Body of pancreas (tissue), 4 donors: ENCODE measurements around the gene GPR146. TPM values are rescaled to one million over a fixed set of nuclear protein-coding genes. Genes with fewer than 3 reads are reported as not detected.
"Not testable (repeated sequence)": the region's sequence is repeated elsewhere in the genome, so short reads cannot be mapped to it uniquely, and the experiment has no call there.

ENCODE experiments used
- ATAC-seq: fragments of 150-250 bp; one replicate; pipeline ENCODE4 v1.9.1; 2016
- DNase-seq, 4 donors: peaks; one replicate each; pipeline ENCODE4 v3.0.0-alpha.2; 2019
- H3K27ac ChIP-seq, 4 donors: fragments of 200-600 bp; sonication (generic); 1 replicate in 3 of 4; 2 replicates in 1 of 4; pipeline versions ENCODE4 v1.5.1 to v1.6.1; 2016 to 2019; ENCODE audit warnings: mild to moderate bottlenecking in 1 of 4, mixed read lengths in 1 of 4, moderate library complexity in 1 of 4
- H3K27me3 ChIP-seq, 2 donors: fragments of 200-600 bp; sonication (generic); one replicate each; pipeline ENCODE4 v1.6.0; 2016; ENCODE audit warnings: mild to moderate bottlenecking in 1 of 2
- H3K36me3 ChIP-seq, 2 donors: fragments of 200-600 bp; sonication (generic); replicated peaks in 1 of 2; 2 replicates each; pipeline ENCODE4 v1.5.1; 2016; ENCODE audit warnings: low read depth in 2 of 2; ENCODE audit not compliant: insufficient read depth in 1 of 2
- H3K4me1 ChIP-seq: fragments of 200-600 bp; sonication (generic); one replicate; pipeline ENCODE4 v1.6.0; 2016
- H3K4me3 ChIP-seq, 2 donors: fragments of 200-600 bp; sonication (generic); 1 replicate in 1 of 2; 2 replicates in 1 of 2; pipeline ENCODE4 v1.5.1; 2016 to 2019
- H3K9me3 ChIP-seq, 3 donors: fragments of 200-600 bp; sonication (generic); 1 replicate in 2 of 3; 2 replicates in 1 of 3; pipeline ENCODE4 v1.5.1; 2016
- POLR2A ChIP-seq, 3 donors: fragments of 450-650 bp; IDR thresholded peaks; one replicate each; pipeline ENCODE4 v1.6.1; 2016; ENCODE audit warnings: antibody characterized with exemption in 3 of 3, mild to moderate bottlenecking in 2 of 3
- WGBS, 2 donors: methylation state at CpG; one replicate each; pipeline ENCODE4 v1.1.5; 2017; 5-methylcytosine and 5-hydroxymethylcytosine counted together
- intact Hi-C: fragments of 100-400 bp; cut with DNase I; formaldehyde crosslinking; loops from one replicate; pipeline ENCODE4 v1.15.1; 2023
- total RNA-seq, 2 donors: library from RNA; depleted of rRNA; stranded (reverse); fragments of >200 nt; gene quantifications; one replicate each; pipeline ENCODE4 v1.1.0, GENCODE V29; 2016
- TF ChIP-seq, protein P1 (sequence below), 7 experiments: fragments of 450-650 bp in 4 of 7; fragments of 200-600 bp in 3 of 7; sonication (generic) in 3 of 7; IDR thresholded peaks; one replicate each; pipeline ENCODE4 v1.5.1; 2016 to 2019; ENCODE audit warnings: antibody characterized with exemption in 7 of 7

GPR146 gene
- total RNA-seq, 2 donors from 2014 or later: 8.8 to 11.2 TPM

DNA sequence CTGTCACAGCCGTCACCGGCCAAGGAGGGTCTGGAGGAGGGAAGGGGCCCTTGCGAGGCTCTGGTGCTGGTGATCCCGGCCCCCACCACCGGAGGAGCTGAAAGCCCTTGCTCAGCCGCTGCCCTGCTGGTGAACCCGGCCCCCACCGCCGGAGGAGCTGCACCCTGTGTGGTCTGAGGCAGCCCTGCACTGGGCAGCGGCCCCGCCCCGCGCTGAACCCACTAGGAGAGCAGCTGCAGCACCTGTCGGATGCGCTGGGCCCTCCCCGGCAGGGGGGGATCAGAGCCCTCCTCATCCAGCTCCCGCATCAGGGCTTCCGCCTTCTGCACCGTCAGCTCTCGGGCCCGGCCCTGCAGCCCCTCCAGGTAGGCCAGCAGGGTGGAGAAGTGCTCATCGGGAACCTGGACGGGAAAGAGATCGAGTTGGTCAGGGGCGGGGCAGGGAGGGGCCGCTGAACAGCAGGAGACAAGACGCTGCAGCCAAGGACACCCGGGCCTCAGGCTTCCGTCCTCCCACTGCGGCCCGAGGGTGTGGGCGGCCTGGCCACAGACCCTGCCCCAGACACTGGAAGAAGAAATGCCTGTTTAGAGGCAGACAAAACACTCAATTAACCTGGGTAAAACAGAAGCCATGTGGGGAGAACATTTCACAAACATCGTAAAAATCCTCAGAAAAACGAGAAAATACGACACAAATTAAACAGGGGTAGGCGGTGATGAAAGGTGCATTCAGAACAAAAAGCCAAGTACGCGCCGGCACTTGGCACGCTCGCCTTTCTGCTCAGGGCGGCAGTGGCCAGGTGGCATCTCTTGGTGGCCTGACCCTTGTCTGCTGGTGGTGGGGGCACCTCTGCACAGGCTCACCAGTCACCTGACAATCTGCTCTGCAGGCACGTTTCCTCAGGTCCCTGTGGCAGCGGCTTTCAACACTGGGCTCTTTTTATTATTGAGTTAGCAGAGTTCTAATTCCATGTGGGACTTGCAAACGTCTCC lies 46.6 kb upstream of the GPR146 start:
- H3K27me3 ChIP-seq: no peaks in the 10 kb centered on the region
- no peak overlapping the region for H3K27ac ChIP-seq
- no peak overlapping the region for H3K4me3 ChIP-seq
- 86 to 89% methylated on average over 19 to 45 of the region's 45 CpGs for WGBS, 2 donors
- DNase-seq: no peak
- TF ChIP-seq, protein P1, sequence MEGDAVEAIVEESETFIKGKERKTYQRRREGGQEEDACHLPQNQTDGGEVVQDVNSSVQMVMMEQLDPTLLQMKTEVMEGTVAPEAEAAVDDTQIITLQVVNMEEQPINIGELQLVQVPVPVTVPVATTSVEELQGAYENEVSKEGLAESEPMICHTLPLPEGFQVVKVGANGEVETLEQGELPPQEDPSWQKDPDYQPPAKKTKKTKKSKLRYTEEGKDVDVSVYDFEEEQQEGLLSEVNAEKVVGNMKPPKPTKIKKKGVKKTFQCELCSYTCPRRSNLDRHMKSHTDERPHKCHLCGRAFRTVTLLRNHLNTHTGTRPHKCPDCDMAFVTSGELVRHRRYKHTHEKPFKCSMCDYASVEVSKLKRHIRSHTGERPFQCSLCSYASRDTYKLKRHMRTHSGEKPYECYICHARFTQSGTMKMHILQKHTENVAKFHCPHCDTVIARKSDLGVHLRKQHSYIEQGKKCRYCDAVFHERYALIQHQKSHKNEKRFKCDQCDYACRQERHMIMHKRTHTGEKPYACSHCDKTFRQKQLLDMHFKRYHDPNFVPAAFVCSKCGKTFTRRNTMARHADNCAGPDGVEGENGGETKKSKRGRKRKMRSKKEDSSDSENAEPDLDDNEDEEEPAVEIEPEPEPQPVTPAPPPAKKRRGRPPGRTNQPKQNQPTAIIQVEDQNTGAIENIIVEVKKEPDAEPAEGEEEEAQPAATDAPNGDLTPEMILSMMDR (IDR thresholded peaks at IDR 0.05): no peak
- TF ChIP-seq POLR2A (IDR thresholded peaks at IDR 0.05): no peak
- H3K9me3 ChIP-seq: no peaks in the 10 kb centered on the region
- intact Hi-C loops: loop anchor here (10.0 kb wide), 1 partner anchor 177 kb away; no protein-coding TSS in a partner anchor
- no peak for ATAC-seq
- peaks cover 9% of the 10 kb centered on the region for H3K4me1 ChIP-seq
- H3K36me3 ChIP-seq: peaks cover 0 to 4% of the 10 kb centered on the region in 2 donors

DNA sequence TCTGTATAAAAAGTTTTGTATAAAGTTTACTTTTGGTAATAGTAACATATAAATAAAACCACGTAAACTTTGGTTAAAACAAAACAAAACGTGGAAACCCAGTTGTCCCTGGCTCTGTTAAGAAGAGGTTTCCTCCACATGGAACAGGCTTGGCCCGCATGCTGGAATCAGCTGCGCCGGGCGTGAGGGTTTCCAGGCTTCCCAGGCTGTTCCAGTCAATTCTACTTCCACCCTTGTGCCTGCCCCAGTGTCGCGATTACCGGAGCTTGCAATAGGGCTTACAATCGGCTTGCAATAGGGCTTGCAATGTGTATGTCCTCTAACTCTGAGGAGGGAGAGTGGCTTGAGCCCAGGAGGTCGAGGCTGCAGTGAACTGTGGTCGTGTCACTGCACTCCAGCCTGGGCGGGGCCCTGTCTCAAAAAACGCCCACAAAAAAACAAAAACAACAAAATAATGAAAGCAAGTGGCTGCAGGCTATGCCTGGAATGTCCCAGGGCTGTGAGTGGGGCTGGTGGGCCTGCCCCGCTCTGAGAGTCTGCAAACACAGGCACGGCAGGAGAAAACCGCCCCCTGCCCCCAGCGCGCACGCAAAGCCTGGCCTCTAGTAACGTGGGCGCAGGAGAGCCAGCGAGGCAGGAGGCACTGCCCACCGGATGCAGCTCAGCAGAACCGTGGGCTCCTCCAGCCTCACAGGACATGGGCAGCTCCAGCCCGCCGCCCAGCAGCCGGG lies 45.0 kb upstream of the GPR146 start:
- H3K4me3 ChIP-seq: no peak overlapping the region
- H3K9me3 ChIP-seq: no peaks in the 10 kb centered on the region
- peaks cover 0 to 4% of the 10 kb centered on the region in 2 donors for H3K36me3 ChIP-seq
- no peaks in the 10 kb centered on the region for H3K4me1 ChIP-seq
- intact Hi-C loops: loop anchor here (10.0 kb wide), 1 partner anchor 175 kb away; no protein-coding TSS in a partner anchor
- WGBS, 2 donors: 87% methylated on average over 23 to 28 of the region's 28 CpGs
- no peak overlapping the region for H3K27ac ChIP-seq
- TF ChIP-seq, protein P1 (IDR thresholded peaks at IDR 0.05): no peak
- TF ChIP-seq POLR2A (IDR thresholded peaks at IDR 0.05): no peak
- no peak for DNase-seq
- no peak for ATAC-seq
- H3K27me3 ChIP-seq: no peaks in the 10 kb centered on the region

DNA sequence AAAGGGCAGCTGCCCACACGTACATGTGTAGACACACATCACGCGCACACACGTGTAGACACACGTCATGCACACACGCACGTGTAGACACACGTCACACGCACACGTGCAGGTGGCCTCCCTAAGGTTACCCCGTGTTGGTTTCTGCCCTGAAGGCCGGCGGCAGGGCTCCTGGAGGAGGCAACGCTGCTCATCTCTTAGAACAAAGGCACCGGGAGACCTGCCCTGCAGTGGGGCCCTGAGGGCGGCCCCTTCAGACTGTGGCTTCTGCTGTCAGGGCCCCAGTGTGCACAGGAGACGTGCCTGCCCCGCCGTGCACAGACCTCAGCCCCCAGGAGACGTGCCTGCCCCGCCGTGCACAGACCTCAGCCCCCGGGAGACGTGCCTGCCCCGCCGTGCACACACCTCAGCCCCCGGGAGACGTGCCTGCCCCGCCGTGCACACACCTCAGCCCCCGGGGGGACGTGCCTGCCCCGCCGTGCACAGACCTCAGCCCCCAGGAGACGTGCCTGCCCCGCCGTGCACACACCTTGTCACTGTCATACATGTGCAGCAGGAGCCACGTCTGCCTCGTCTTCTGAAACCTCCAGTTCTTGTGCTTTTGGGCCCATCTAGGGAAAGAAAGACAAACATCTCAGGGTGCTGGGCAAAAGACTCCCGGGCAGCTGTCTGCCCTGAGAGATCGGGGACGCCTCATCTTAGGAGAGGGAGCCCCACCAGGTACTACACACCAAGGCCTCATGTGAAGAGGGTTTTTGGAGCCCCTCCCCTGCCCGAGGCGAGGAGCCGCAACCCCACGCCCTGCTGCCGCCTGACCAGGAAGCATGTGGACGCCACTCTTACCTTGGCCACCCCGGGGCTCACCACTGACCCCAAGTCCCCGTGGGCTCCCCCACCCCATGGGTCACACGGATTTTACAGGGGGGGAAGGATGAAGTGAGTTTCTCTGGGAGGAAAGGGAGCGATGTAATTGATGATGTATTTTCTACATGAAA lies 44.1 kb upstream of the GPR146 start:
- H3K27me3 ChIP-seq: no peaks in the 10 kb centered on the region
- WGBS, 2 donors: 85 to 89% methylated on average over 24 to 47 of the region's 52 CpGs
- H3K9me3 ChIP-seq: no peaks in the 10 kb centered on the region
- DNase-seq: no peak
- H3K36me3 ChIP-seq: peaks cover 0 to 4% of the 10 kb centered on the region in 2 donors
- ATAC-seq: no peak
- no peaks in the 10 kb centered on the region for H3K4me1 ChIP-seq
- TF ChIP-seq, protein P1 (IDR thresholded peaks at IDR 0.05): no peak
- TF ChIP-seq POLR2A (IDR thresholded peaks at IDR 0.05): no peak
- intact Hi-C loops: loop anchor here (10.0 kb wide), 1 partner anchor 175 kb away; no protein-coding TSS in a partner anchor
- no peak overlapping the region for H3K4me3 ChIP-seq
- H3K27ac ChIP-seq: no peak overlapping the region

DNA sequence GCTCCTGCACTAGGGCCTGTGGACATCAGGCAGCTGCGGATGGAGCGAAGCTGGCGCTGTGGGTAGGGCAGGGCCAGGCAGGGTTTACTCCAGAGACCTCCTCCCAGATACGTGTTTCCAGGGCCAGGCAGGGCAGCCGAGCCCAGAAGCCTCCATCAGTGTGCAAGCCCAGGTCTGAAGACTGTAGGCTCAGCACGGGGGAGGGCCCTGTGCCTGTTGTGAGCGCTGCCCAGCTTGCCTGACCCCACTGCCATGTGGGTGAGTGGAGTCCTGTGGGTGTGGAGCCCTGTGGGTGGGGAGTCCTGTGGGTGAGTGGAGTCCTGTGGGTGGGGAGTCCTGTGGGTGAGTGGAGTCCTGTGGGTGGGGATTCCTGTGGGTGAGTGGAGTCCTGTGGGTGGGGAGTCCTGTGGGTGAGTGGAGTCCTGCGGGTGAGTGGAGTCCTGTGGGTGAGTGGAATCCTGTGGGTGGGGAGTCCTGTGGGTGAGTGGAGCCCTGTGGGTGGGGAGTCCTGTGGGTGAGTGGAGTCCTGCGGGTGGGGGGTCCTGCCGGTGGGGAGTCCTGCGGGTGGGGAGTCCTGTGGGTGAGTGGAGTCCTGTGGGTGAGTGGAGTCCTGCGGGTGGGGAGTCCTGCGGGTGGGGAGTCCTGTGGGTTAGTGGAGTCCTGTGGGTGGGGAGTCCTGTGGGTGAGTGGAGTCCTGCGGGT lies 43.1 kb upstream of the GPR146 start:
- not testable (repeated sequence) for H3K4me1 ChIP-seq, DNase-seq

DNA sequence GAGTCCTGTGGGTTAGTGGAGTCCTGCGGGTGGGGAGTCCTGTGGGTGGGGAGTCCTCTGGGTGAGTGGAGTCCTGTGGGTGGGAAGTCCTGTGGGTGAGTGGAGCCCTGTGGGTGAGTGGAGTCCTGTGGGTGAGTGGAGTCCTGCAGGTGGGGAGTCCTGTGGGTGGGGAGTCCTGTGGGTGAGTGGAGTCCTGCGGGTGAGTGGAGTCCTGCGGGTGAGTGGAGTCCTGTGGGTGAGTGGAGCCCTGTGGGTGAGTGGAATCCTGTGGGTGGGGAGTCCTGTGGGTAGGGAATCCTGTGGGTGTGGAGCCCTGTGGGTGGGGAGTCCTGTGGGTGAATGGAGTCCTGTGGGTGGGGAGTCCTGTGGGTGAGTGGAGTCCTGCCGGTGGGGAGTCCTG lies 42.3 kb upstream of the GPR146 start:
- intact Hi-C loops, DNase-seq, H3K36me3 ChIP-seq, H3K4me3 ChIP-seq, H3K27me3 ChIP-seq, H3K9me3 ChIP-seq, H3K27ac ChIP-seq, H3K4me1 ChIP-seq, ATAC-seq: not testable (repeated sequence)
- WGBS, 2 donors: 88 to 100% methylated on average over 4 of the region's 4 CpGs

More for the DNA sequence above, 43.1 kb upstream of the GPR146 start:
- H3K36me3 ChIP-seq, ATAC-seq, H3K27ac ChIP-seq, H3K9me3 ChIP-seq, H3K27me3 ChIP-seq, intact Hi-C loops, H3K4me3 ChIP-seq: not testable (repeated sequence)
- WGBS, 2 donors: 71 to 92% methylated on average over 4 to 9 of the region's 14 CpGs

DNA sequence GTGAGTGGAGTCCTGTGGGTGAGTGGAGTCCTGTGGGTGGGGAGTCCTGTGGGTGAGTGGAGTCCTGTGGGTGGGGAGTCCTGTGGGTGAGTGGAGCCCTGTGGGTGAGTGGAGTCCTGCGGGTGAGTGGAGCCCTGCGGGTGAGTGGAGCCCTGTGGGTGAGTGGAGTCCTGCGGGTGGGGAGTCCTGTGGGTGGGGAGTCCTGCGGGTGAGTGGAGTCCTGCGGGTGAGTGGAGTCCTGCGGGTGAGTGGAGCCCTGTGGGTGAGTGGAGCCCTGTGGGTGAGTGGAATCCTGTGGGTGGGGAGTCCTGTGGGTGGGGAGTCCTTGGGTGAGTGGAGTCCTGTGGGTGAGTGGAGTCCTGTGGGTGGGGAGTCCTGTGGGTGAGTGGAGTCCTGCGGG lies 41.9 kb upstream of the GPR146 start:
- DNase-seq, ATAC-seq, intact Hi-C loops, H3K4me1 ChIP-seq, H3K27ac ChIP-seq, H3K4me3 ChIP-seq, H3K36me3 ChIP-seq, H3K9me3 ChIP-seq, H3K27me3 ChIP-seq: not testable (repeated sequence)
- 58 to 80% methylated on average over 4 to 5 of the region's 7 CpGs for WGBS, 2 donors
